PC-9 (cell line): ENCODE data around the gene SLC41A1. TPM values are rescaled to one million over a fixed set of nuclear protein-coding genes. Genes with fewer than 3 reads are reported as not detected.

Source experiments
- BruUV-seq: library from RNA; stranded (reverse); fragments of 400-500 nt; replicated peaks from 2 replicates; lab custom pipeline; 2021; lab: Mats Ljungman, UMichigan
- CTCF ChIA-PET: fragments of 300-600 bp; sonication (Branson Sonifier 250); formaldehyde crosslinking; loops from one replicate; lab custom pipeline; 2022; ENCODE audit warnings: antibody characterized with exemption; lab: Charles Lee
- POLR2A ChIA-PET: fragments of 300-600 bp; sonication (Branson Sonifier 250); formaldehyde crosslinking; loops from one replicate; lab custom pipeline; 2022; ENCODE audit warnings: antibody characterized with exemption; ENCODE audit not compliant: unreplicated experiment; lab: Charles Lee
- DNase-seq, 2 experiments: peaks; one replicate each; pipeline versions ENCODE4 v3.0.0 to v3.0.0-alpha.2; 2015 to 2022; ENCODE audit warnings: mixed read lengths in 1 of 2
- H2AFZ ChIP-seq: fragments of 200-600 bp; sonication (generic); 2 replicates; pipeline ENCODE4 v1.8.1; 2017; ENCODE audit warnings: antibody characterized with exemption
- H3F3A ChIP-seq: fragments of 200-600 bp; sonication (generic); 2 replicates; pipeline ENCODE4 v1.8.1; 2017; ENCODE audit warnings: antibody characterized with exemption, mild to moderate bottlenecking, low read depth; ENCODE audit not compliant: insufficient read depth
- H3K27ac ChIP-seq: fragments of 200-600 bp; sonication (generic); 2 replicates; pipeline ENCODE4 v1.6.1; 2016; ENCODE audit warnings: mixed run types
- H3K27me3 ChIP-seq: fragments of 200-600 bp; sonication (generic); 2 replicates; pipeline ENCODE4 v1.6.1; 2016; ENCODE audit warnings: low read depth, mixed run types; ENCODE audit not compliant: insufficient read depth
- H3K36me3 ChIP-seq: fragments of 200-600 bp; sonication (generic); 2 replicates; pipeline ENCODE4 v1.6.1; 2016; ENCODE audit warnings: low read depth, mixed run types
- H3K4me1 ChIP-seq: fragments of 200-600 bp; sonication (generic); replicated peaks from 2 replicates; pipeline ENCODE4 v1.6.1; 2016; ENCODE audit warnings: mixed run types; ENCODE audit not compliant: insufficient read depth
- H3K4me2 ChIP-seq: fragments of 200-600 bp; sonication (generic); 2 replicates; pipeline ENCODE4 v1.6.1; 2017; ENCODE audit warnings: mixed run types
- H3K4me3 ChIP-seq: fragments of 200-600 bp; sonication (generic); 2 replicates; pipeline ENCODE4 v1.6.1; 2016; ENCODE audit warnings: mixed run types
- H3K79me2 ChIP-seq: fragments of 200-600 bp; sonication (generic); 2 replicates; pipeline ENCODE4 v1.6.1; 2017; ENCODE audit warnings: low read depth, mixed run types
- H3K9me2 ChIP-seq: fragments of 200-600 bp; sonication (generic); 2 replicates; pipeline ENCODE4 v1.8.1; 2017; ENCODE audit warnings: mild to moderate bottlenecking; ENCODE audit not compliant: insufficient read depth
- H3K9me3 ChIP-seq: fragments of 200-600 bp; sonication (generic); 2 replicates; pipeline ENCODE4 v1.8.1; 2016; ENCODE audit warnings: low read depth; ENCODE audit not compliant: insufficient read depth
- H4K20me1 ChIP-seq: fragments of 200-600 bp; sonication (generic); 2 replicates; pipeline ENCODE4 v1.8.1; 2017; ENCODE audit not compliant: insufficient read depth
- CTCF ChIP-seq: fragments of 200-600 bp; sonication (generic); conservative IDR thresholded peaks from 2 replicates; pipeline ENCODE4 v1.6.1; 2017; ENCODE audit warnings: mixed run types, antibody characterized with exemption, mild to moderate bottlenecking, moderate library complexity
- EZH2 ChIP-seq: fragments of 200-600 bp; sonication (generic); IDR thresholded peaks from 2 replicates; pipeline ENCODE4 v1.8.0; 2017; ENCODE audit warnings: antibody characterized with exemption, low read depth
- intact Hi-C: fragments of 100-400 bp; cut with micrococcal nuclease; formaldehyde crosslinking; loops from one replicate; pipeline ENCODE4 v1.10.0; 2022; ENCODE audit not compliant: unreplicated experiment
- total RNA-seq: library from RNA; stranded (reverse); gene quantifications from 2 replicates; pipeline ENCODE4 v1.2.3, GENCODE V29; 2021

The SLC41A1 gene
- total RNA-seq, 1 experiment from 2014 or later = 34.5 TPM

DNA sequence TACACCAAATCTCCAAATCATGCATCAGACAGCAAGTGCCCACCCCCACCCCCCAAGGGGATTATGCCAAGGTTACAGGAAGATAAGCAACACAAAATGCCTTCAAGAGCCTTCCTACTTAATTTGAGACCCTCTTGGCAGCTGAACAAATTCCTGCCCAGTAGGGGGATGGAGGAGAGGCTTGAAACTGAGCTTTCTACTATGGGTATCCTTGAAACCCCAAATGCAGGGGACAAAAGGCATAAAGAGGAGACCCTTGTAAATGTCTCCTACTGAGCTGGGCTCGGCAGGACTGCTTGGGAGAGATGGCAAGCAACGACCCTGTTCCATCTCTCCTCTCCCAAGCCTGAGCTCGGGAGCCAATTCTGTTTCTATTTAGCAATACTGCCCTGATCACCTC, 3.5 kb downstream of the SLC41A1 start:
- Histone ChIP-seq H3K9me3 (no peaks in the 10 kb centered on the region), H4K20me1 (no peaks in the 10 kb centered on the region; the same call in 1 of the 2 replicates), H3K4me3 (no peak overlapping the region), H3K9me2 (no peaks in the 10 kb centered on the region; the same call in 1 of the 2 replicates), H3F3A (no peaks in the 10 kb centered on the region), H3K27ac (no peak overlapping the region), H3K4me2 (no peak overlapping the region), H2AFZ (no peak overlapping the region), H3K36me3 (peaks cover 12% of the 10 kb centered on the region; the same call in 1 of the 2 replicates), H3K4me1 (peaks cover 14% of the 10 kb centered on the region), H3K79me2 (peaks cover 29% of the 10 kb centered on the region), H3K27me3 (no peaks in the 10 kb centered on the region)
- BruUV-seq = no TSS peak
- CTCF ChIA-PET = no interaction called here
- TF ChIP-seq CTCF (no peak), EZH2 (no peak)
- POLR2A ChIA-PET = no interaction called here
- intact Hi-C loops = no loop called here
- DNase-seq = no peak

DNA sequence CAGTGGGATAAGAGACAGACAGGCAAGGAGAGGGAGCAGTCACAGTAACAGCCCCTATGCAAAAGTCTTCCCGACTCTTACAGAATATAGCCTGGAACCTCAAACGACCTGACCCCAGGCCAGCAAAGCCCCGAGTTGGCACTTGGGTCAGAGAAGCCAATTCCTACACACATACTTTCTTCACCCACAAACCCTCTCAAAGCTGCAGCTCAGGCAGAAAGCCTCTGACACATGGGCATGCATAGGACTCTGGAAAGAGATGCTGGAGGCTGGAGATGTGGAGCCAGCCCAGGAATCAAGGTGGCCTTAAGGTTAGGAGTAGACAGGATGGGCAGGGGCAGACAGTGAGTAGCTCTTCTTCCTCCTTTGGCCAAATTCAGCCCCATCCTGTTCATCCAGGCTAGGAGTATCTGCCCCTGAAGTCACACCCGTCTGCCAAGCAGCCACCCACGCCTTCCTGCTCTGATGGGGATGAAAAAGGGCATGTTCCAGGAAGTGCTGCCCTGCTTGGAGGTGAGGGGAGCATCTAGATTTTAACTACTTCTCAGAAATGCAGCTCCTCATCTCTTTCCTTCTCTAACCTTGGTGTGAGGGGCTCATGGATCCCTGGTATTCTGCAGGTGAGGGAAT, 7.8 kb downstream of the SLC41A1 start:
- Histone ChIP-seq H4K20me1 (no peaks in the 10 kb centered on the region; the same call in none of the 2 replicates), H2AFZ (no peak overlapping the region), H3K79me2 (peaks cover 8% of the 10 kb centered on the region)

GRCh38 chr1:205804605-205805004, 8.4 kb downstream of the SLC41A1 start:
- peaks cover 8% of the 10 kb centered on the region; the same call in 1 of the 2 replicates for H3K36me3 ChIP-seq
- no peak for TF ChIP-seq EZH2
- TF ChIP-seq CTCF = no peak
- BruUV-seq = no TSS peak

More for the DNA sequence above, 7.8 kb downstream of the SLC41A1 start:
- no peak overlapping the region for H3K27ac ChIP-seq
- no TSS peak for BruUV-seq
- POLR2A ChIA-PET = no interaction called here
- H3K36me3 ChIP-seq = peaks cover 12% of the 10 kb centered on the region; the same call in 1 of the 2 replicates
- no peaks in the 10 kb centered on the region for H3K4me1 ChIP-seq
- CTCF ChIA-PET = no interaction called here
- intact Hi-C loops = no loop called here
- no peaks in the 10 kb centered on the region for H3F3A ChIP-seq
- H3K9me2 ChIP-seq = no peaks in the 10 kb centered on the region; the same call in 1 of the 2 replicates
- H3K27me3 ChIP-seq = no peaks in the 10 kb centered on the region
- no peak overlapping the region for H3K4me3 ChIP-seq
- no peaks in the 10 kb centered on the region for H3K9me3 ChIP-seq
- no peak for DNase-seq
- H3K4me2 ChIP-seq = no peak overlapping the region
- TF ChIP-seq EZH2 (no peak), CTCF (no peak)

More at GRCh38 chr1:205804605-205805004, 8.4 kb downstream of the SLC41A1 start:
- Histone ChIP-seq H2AFZ (no peak overlapping the region), H3K4me2 (no peak overlapping the region), H3K9me3 (no peaks in the 10 kb centered on the region), H3K9me2 (no peaks in the 10 kb centered on the region; the same call in 1 of the 2 replicates), H3K27ac (no peak overlapping the region), H3F3A (no peaks in the 10 kb centered on the region), H3K27me3 (no peaks in the 10 kb centered on the region), H3K4me1 (no peaks in the 10 kb centered on the region), H4K20me1 (no peaks in the 10 kb centered on the region; the same call in none of the 2 replicates), H3K4me3 (no peak overlapping the region), H3K79me2 (peaks cover 7% of the 10 kb centered on the region; the same call in 1 of the 2 replicates)
- DNase-seq = no peak
- intact Hi-C loops = no loop called here
- POLR2A ChIA-PET = interaction anchor here (0.6 kb wide), 1 partner anchor 10 kb away, joined by 8 read pairs; no protein-coding TSS in a partner anchor
- CTCF ChIA-PET = no interaction called here
